AG10803 (cell line): ENCODE measurements around the gene PTTG1.

Experiments used
- DNase-seq: peaks from one replicate; pipeline ENCODE4 v3.0.0; 2010; ENCODE audit warnings: low read depth
- H3K4me3 ChIP-seq: 2 replicates; pipeline ENCODE4 v1.5.1; 2011; ENCODE audit warnings: mild to moderate bottlenecking, low read length, control low read depth
- CTCF ChIP-seq: conservative IDR thresholded peaks from 2 replicates; pipeline ENCODE4 v1.5.1; 2011; ENCODE audit warnings: mild to moderate bottlenecking, low read length, control low read depth, inconsistent platforms

The PTTG1 gene

GRCh38 chr5:160460377-160461049 is 38.9 kb downstream of the PTTG1 start:
- no peak overlapping the region for H3K4me3 ChIP-seq
- peak; percentile 32 for DNase-seq
- TF ChIP-seq CTCF, result no peak; the same call in 1 of the 2 replicates

- TF ChIP-seq CTCF, result no peak
- no peak overlapping the region for H3K4me3 ChIP-seq
- DNase-seq, result no peak
These were observed 39.7 kb downstream of the PTTG1 start for GRCh38 chr5:160461378-160461777.

GRCh38 chr5:160462167-160462566 is 40.5 kb downstream of the PTTG1 start:
- H3K4me3 ChIP-seq, result no peak overlapping the region
- DNase-seq, result no peak
- TF ChIP-seq CTCF, result no peak

GRCh38 chr5:160463227-160463626 is 41.6 kb downstream of the PTTG1 start:
- H3K4me3 ChIP-seq, result no peak overlapping the region
- TF ChIP-seq CTCF, result no peak
- DNase-seq, result no peak

- peak; percentile 67 for DNase-seq
- no peak for TF ChIP-seq CTCF
- H3K4me3 ChIP-seq, result no peak overlapping the region
These were observed 42.2 kb downstream of the PTTG1 start for GRCh38 chr5:160463740-160464465.

- no peak for TF ChIP-seq CTCF
- no peak overlapping the region for H3K4me3 ChIP-seq
These were observed 42.8 kb downstream of the PTTG1 start for GRCh38 chr5:160464466-160464797.

GRCh38 chr5:160466116-160466515 is 44.5 kb downstream of the PTTG1 start:
- TF ChIP-seq CTCF, result no peak
- H3K4me3 ChIP-seq, result no peak overlapping the region
- DNase-seq, result no peak

More at GRCh38 chr5:160464466-160464797, 42.8 kb downstream of the PTTG1 start:
- no peak for DNase-seq
